Endodermal cell (in vitro differentiated cells): Measurements from ENCODE around the gene NUCB2. TPM values are rescaled to one million over a fixed set of nuclear protein-coding genes. Genes with fewer than 3 reads are reported as not detected.
"Not testable (repeated sequence)": the region's sequence is repeated elsewhere in the genome, so short reads cannot be mapped to it uniquely, and the experiment has no call there.

Experiments
- DNase-seq: peaks from one replicate; pipeline ENCODE4 v3.0.0-alpha.2; 2017
- H3K27ac ChIP-seq: 2 replicates; pipeline ENCODE4 v1.5.1; 2013; ENCODE audit warnings: mild to moderate bottlenecking, low read depth, low read length, moderate library complexity
- H3K27me3 ChIP-seq: 2 replicates; pipeline ENCODE4 v1.6.1; 2013; ENCODE audit warnings: mild to moderate bottlenecking, low read length, moderate library complexity; ENCODE audit not compliant: insufficient read depth, control insufficient read depth, poor library complexity, severe bottlenecking
- H3K36me3 ChIP-seq: 2 replicates; pipeline ENCODE4 v1.7.0; 2013; ENCODE audit warnings: mild to moderate bottlenecking, low read length, moderate library complexity; ENCODE audit not compliant: control insufficient read depth, insufficient read depth
- H3K4me1 ChIP-seq: one replicate; pipeline ENCODE4 v1.7.0; 2013; ENCODE audit warnings: low read length; ENCODE audit not compliant: control insufficient read depth, insufficient read depth
- H3K4me3 ChIP-seq: 2 replicates; pipeline ENCODE4 v1.5.1; 2013; ENCODE audit warnings: mild to moderate bottlenecking, low read length, moderate library complexity
- H3K9ac ChIP-seq: 2 replicates; pipeline ENCODE4 v1.6.1; 2013; ENCODE audit warnings: mild to moderate bottlenecking, low read length, moderate library complexity; ENCODE audit not compliant: poor library complexity, severe bottlenecking; ENCODE audit errors: extremely low read depth
- H3K9me3 ChIP-seq: 2 replicates; pipeline ENCODE4 v1.6.1; 2013; ENCODE audit warnings: mild to moderate bottlenecking, low read length, moderate library complexity; ENCODE audit not compliant: control insufficient read depth
- H3K27ac Mint-ChIP-seq: 2 replicates; pipeline ENCODE4 v1.8.0; 2020; ENCODE audit warnings: mixed read lengths
- H3K27me3 Mint-ChIP-seq: 2 replicates; pipeline ENCODE4 v1.8.0; 2021; ENCODE audit warnings: mild to moderate bottlenecking, mixed read lengths; ENCODE audit not compliant: insufficient read depth
- H3K36me3 Mint-ChIP-seq: 2 replicates; pipeline ENCODE4 v1.8.0; 2020; ENCODE audit warnings: low read depth, mixed read lengths
- H3K4me1 Mint-ChIP-seq: 2 replicates; pipeline ENCODE4 v1.8.0; 2020; ENCODE audit warnings: mixed read lengths
- H3K4me3 Mint-ChIP-seq: 2 replicates; pipeline ENCODE4 v1.8.0; 2020; ENCODE audit warnings: mild to moderate bottlenecking, moderate library complexity, mixed read lengths
- H3K9me3 Mint-ChIP-seq: 2 replicates; pipeline ENCODE4 v1.8.0; 2020; ENCODE audit warnings: mild to moderate bottlenecking, mixed read lengths
- WGBS, 2 experiments: methylation state at CpG; one replicate each; pipeline versions ENCODE4 v1.1.5 to v1.1.7; 2013; ENCODE audit warnings: missing lambda C conversion rate in 2 of 2, mixed read lengths in 1 of 2; ENCODE audit not compliant: insufficient coverage in 1 of 2, insufficient read length in 1 of 2; 5-methylcytosine and 5-hydroxymethylcytosine counted together
- total RNA-seq, 2 donors: library from RNA; stranded (reverse); fragmentation: NEBNext Ultra II Directional in 1 of 2; extraction: Animal tissue kit (Norgen Biotek cat#: 25700) in 1 of 2; gene quantifications; 2 replicates in 1 of 2; 3 replicates in 1 of 2; pipeline ENCODE4 v1.2.1, GENCODE V29; 2021
- TF ChIP-seq, protein P1 (sequence below): fragments of 200-600 bp; sonication (generic); conservative IDR thresholded peaks from 2 replicates; pipeline ENCODE4 v1.5.0; 2021; ENCODE audit warnings: antibody characterized with exemption, mild to moderate bottlenecking

Gene NUCB2
- total RNA-seq, 2 donors from 2014 or later: 52.4 to 64.6 TPM

DNA sequence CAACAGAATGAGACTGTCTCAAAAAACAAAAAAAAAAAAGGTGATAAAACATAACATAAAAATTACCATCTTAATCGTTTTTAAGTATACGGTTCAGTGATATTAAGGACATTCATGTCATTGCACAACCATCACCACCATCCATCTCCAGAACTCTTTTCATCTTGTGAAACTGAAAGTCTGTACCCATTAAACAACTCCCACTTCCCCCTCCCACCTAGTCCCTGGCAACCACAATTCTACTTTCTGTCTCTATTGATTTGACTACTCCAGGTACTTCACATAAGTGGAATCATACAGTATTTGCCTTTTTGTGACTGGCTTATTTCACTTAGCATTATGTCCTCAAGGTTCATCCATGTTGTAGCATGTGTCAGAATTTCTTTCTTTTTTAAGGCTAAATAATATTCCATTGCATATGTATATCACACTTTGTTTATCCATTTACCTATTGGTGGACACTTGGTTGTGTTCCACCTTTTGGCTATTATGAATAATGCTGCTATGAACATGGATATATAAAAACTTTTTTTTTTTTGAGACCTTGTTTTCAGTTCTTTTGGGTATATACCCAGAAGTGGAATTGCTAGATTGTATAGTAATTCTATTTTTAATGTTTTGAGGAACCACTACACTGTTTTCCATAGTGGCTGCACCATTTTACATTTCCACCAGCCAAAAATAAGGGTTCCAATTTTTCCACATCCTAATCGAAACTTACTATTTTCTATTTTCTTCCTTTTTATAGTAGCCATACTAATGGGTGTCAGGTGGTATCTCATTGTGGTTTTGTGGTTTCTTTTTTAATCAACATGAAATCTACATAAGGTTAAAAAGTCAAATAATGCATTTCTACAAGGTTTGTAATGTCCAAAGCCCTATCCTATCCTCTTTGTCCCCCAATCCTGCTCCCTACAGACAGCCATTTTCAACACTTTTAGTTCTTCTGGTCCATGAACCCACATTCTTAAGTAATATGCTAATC is 45.4 kb upstream of the NUCB2 start:
- TF ChIP-seq, protein P1, sequence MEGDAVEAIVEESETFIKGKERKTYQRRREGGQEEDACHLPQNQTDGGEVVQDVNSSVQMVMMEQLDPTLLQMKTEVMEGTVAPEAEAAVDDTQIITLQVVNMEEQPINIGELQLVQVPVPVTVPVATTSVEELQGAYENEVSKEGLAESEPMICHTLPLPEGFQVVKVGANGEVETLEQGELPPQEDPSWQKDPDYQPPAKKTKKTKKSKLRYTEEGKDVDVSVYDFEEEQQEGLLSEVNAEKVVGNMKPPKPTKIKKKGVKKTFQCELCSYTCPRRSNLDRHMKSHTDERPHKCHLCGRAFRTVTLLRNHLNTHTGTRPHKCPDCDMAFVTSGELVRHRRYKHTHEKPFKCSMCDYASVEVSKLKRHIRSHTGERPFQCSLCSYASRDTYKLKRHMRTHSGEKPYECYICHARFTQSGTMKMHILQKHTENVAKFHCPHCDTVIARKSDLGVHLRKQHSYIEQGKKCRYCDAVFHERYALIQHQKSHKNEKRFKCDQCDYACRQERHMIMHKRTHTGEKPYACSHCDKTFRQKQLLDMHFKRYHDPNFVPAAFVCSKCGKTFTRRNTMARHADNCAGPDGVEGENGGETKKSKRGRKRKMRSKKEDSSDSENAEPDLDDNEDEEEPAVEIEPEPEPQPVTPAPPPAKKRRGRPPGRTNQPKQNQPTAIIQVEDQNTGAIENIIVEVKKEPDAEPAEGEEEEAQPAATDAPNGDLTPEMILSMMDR: no peak
- Mint-ChIP-seq H3K27ac (no peak overlapping the region), H3K4me3 (no peak overlapping the region), H3K36me3 (peaks cover 2% of the 10 kb centered on the region), H3K4me1 (no peaks in the 10 kb centered on the region), H3K9me3 (no peaks in the 10 kb centered on the region), H3K27me3 (no peaks in the 10 kb centered on the region)
- Histone ChIP-seq H3K27ac (no peak overlapping the region), H3K9me3 (no peaks in the 10 kb centered on the region), H3K36me3 (no peaks in the 10 kb centered on the region), H3K4me1 (no peaks in the 10 kb centered on the region), H3K27me3 (no peaks in the 10 kb centered on the region), H3K9ac (no peak overlapping the region), H3K4me3 (no peak overlapping the region)
- WGBS, 2 experiments: 90 to 93% methylated on average over 2 to 3 of the region's 3 CpGs
- no peak for DNase-seq

- Histone ChIP-seq H3K9ac (no peak overlapping the region), H3K4me1 (no peaks in the 10 kb centered on the region), H3K4me3 (no peak overlapping the region), H3K27me3 (no peaks in the 10 kb centered on the region), H3K9me3 (no peaks in the 10 kb centered on the region), H3K36me3 (no peaks in the 10 kb centered on the region), H3K27ac (no peak overlapping the region)
- no peak for DNase-seq
- TF ChIP-seq, protein P1: no peak
- Mint-ChIP-seq H3K4me1 (no peaks in the 10 kb centered on the region), H3K36me3 (no peaks in the 10 kb centered on the region), H3K9me3 (no peaks in the 10 kb centered on the region), H3K27me3 (no peaks in the 10 kb centered on the region), H3K4me3 (no peak overlapping the region), H3K27ac (no peak overlapping the region)
Observed at GRCh38 chr11:17233101-17233500, 43.4 kb upstream of the NUCB2 start.

GRCh38 chr11:17238377-17238776 is 38.2 kb upstream of the NUCB2 start:
- H3K27ac Mint-ChIP-seq: no peak overlapping the region
- no peak overlapping the region for H3K4me3 ChIP-seq
- no peaks in the 10 kb centered on the region for H3K36me3 ChIP-seq
- no peak overlapping the region for H3K4me3 Mint-ChIP-seq
- H3K27me3 Mint-ChIP-seq: no peaks in the 10 kb centered on the region
- H3K4me1 Mint-ChIP-seq: no peaks in the 10 kb centered on the region
- no peaks in the 10 kb centered on the region for H3K27me3 ChIP-seq
- no peak for DNase-seq
- TF ChIP-seq, protein P1: no peak
- H3K9ac ChIP-seq: no peak overlapping the region
- no peaks in the 10 kb centered on the region for H3K4me1 ChIP-seq
- H3K36me3 Mint-ChIP-seq: no peaks in the 10 kb centered on the region
- H3K9me3 Mint-ChIP-seq: no peaks in the 10 kb centered on the region
- 91 to 97% methylated on average over 3 of the region's 3 CpGs for WGBS, 2 experiments
- H3K27ac ChIP-seq: no peak overlapping the region
- H3K9me3 ChIP-seq: no peaks in the 10 kb centered on the region

DNA sequence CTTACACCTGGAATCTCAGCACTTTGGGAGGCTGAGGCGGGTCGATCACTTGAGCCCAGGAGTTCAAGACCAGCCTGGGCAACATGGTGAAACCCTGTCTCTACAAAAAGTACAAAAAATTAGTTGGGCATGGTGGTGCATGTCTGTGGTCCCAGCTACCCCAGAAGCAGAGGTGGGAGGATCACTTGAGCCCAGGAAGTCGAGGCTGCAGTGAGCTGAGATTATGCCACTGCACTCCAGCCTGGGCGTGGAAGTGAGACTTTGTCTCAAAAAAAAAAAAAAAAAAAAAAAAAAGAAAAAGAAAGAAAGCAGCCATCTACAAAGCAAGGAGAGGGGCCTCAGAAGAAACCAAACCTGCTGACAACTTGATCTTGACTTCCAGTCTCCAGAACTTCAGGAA is 36.6 kb upstream of the NUCB2 start:
- not testable (repeated sequence) for H3K27ac ChIP-seq, H3K9me3 ChIP-seq, H3K9ac ChIP-seq, H3K9me3 Mint-ChIP-seq, H3K4me1 Mint-ChIP-seq, H3K36me3 ChIP-seq, H3K27me3 Mint-ChIP-seq, H3K27me3 ChIP-seq, H3K27ac Mint-ChIP-seq, H3K4me3 Mint-ChIP-seq, H3K36me3 Mint-ChIP-seq, DNase-seq, H3K4me3 ChIP-seq, H3K4me1 ChIP-seq
- WGBS, 2 experiments: 88 to 91% methylated on average over 3 of the region's 4 CpGs
